Ascending aorta (tissue), 2 donors: ENCODE results near the gene SMS. TPM values are rescaled to one million over a fixed set of nuclear protein-coding genes. Genes with fewer than 3 reads are reported as not detected.

Experiments used
- DNase-seq, 2 donors: peaks; one replicate each; pipeline ENCODE4 v3.0.0-alpha.2; 2019; ENCODE audit warnings: low spot score in 2 of 2
- H3K27ac ChIP-seq, 2 donors: fragments of 200-600 bp; sonication (generic); one replicate each; pipeline ENCODE4 v1.5.1; 2016 to 2017; ENCODE audit warnings: mild to moderate bottlenecking in 1 of 2
- H3K27me3 ChIP-seq: fragments of 200-600 bp; sonication (generic); one replicate; pipeline ENCODE4 v1.5.1; 2017
- H3K36me3 ChIP-seq, 2 donors: fragments of 200-600 bp; sonication (generic); one replicate each; pipeline ENCODE4 v1.5.1; 2016
- H3K4me1 ChIP-seq, 2 donors: fragments of 200-600 bp; sonication (generic); one replicate each; pipeline ENCODE4 v1.5.1; 2016 to 2017; ENCODE audit warnings: mild to moderate bottlenecking in 1 of 2
- H3K4me3 ChIP-seq, 2 donors: fragments of 200-600 bp; sonication (generic); one replicate each; pipeline ENCODE4 v1.5.1; 2016 to 2017; ENCODE audit warnings: mild to moderate bottlenecking in 1 of 2
- H3K9me3 ChIP-seq, 2 donors: fragments of 200-600 bp; sonication (generic); one replicate each; pipeline ENCODE4 v1.5.1; 2016
- CTCF ChIP-seq, 3 experiments: fragments of 200-600 bp in 2 of 3; fragments of 450-650 bp in 1 of 3; sonication (generic) in 2 of 3; IDR thresholded peaks; one replicate each; pipeline ENCODE4 v1.5.1; 2016 to 2019; ENCODE audit warnings: antibody characterized with exemption in 3 of 3, mild to moderate bottlenecking in 1 of 3, moderate library complexity in 1 of 3
- intact Hi-C: fragments of 100-400 bp; cut with DNase I; formaldehyde crosslinking; loops from one replicate; pipeline ENCODE4 v1.15.1; 2023
- total RNA-seq: library from RNA; depleted of rRNA; stranded (reverse); fragments of >200 nt; gene quantifications from one replicate; pipeline ENCODE4 v1.1.0, GENCODE V29; 2016

SMS gene
- total RNA-seq, 1 donor from 2014 or later: 35.1 TPM

GRCh38 chrX:21973321-21974010 lies 33.0 kb downstream of the SMS start:
- Histone ChIP-seq H3K27me3 (no peaks in the 10 kb centered on the region), H3K27ac (peak overlapping the region; percentile 41 to 47), H3K4me1 (no peaks in the 10 kb centered on the region), H3K36me3 (peaks cover 2 to 16% of the 10 kb centered on the region in 2 donors), H3K4me3 (no peak overlapping the region), H3K9me3 (no peaks in the 10 kb centered on the region)
- TF ChIP-seq CTCF (IDR thresholded peaks at IDR 0.05): no peak
- intact Hi-C loops: no loop called here
- DNase-seq: no peak

GRCh38 chrX:21974011-21974385 lies 33.5 kb downstream of the SMS start:
- Histone ChIP-seq H3K27me3 (no peaks in the 10 kb centered on the region), H3K9me3 (no peaks in the 10 kb centered on the region), H3K4me1 (no peaks in the 10 kb centered on the region), H3K36me3 (peaks cover 2 to 17% of the 10 kb centered on the region in 2 donors), H3K4me3 (no peak overlapping the region), H3K27ac (no peak overlapping the region)
- no peak for DNase-seq
- intact Hi-C loops: no loop called here
- no peak for TF ChIP-seq CTCF (IDR thresholded peaks at IDR 0.05)

- Histone ChIP-seq H3K4me1 (no peaks in the 10 kb centered on the region), H3K36me3 (peaks cover 0 to 20% of the 10 kb centered on the region in 2 donors), H3K27me3 (no peaks in the 10 kb centered on the region), H3K27ac (peak overlapping the region in 1 of 2 donors; percentile 39), H3K4me3 (no peak overlapping the region), H3K9me3 (no peaks in the 10 kb centered on the region)
- TF ChIP-seq CTCF (IDR thresholded peaks at IDR 0.05): no peak
- intact Hi-C loops: loop anchor here (1.0 to 5.0 kb wide), 2 partner anchors 33 to 136 kb away; partner anchors contain the start of genes MBTPS2 and SMS
- DNase-seq: no peak
Observed at GRCh38 chrX:21975242-21975641, 34.7 kb downstream of the SMS start.

- intact Hi-C loops: loop anchor here (1.0 to 5.0 kb wide), 2 partner anchors 34 to 137 kb away; partner anchors contain the start of genes MBTPS2 and SMS
- Histone ChIP-seq H3K27ac (peak overlapping the region in 1 of 2 donors; percentile 39), H3K4me1 (no peaks in the 10 kb centered on the region), H3K36me3 (peaks cover 0 to 20% of the 10 kb centered on the region in 2 donors), H3K9me3 (no peaks in the 10 kb centered on the region), H3K27me3 (no peaks in the 10 kb centered on the region), H3K4me3 (no peak overlapping the region)
- TF ChIP-seq CTCF (IDR thresholded peaks at IDR 0.05): peak; percentile 16 to 46 (median 21)
- DNase-seq: no peak
Observed at GRCh38 chrX:21975812-21976211, 35.3 kb downstream of the SMS start.

GRCh38 chrX:21978346-21978745 lies 37.8 kb downstream of the SMS start:
- TF ChIP-seq CTCF (IDR thresholded peaks at IDR 0.05): no peak
- no peak overlapping the region for H3K4me3 ChIP-seq
- no peaks in the 10 kb centered on the region for H3K9me3 ChIP-seq
- H3K27me3 ChIP-seq: no peaks in the 10 kb centered on the region
- DNase-seq: no peak
- no peaks in the 10 kb centered on the region for H3K4me1 ChIP-seq
- peaks cover 0 to 20% of the 10 kb centered on the region in 2 donors for H3K36me3 ChIP-seq
- no peak overlapping the region for H3K27ac ChIP-seq
- intact Hi-C loops: loop anchor here (5.0 kb wide), 1 partner anchor 36 kb away; the partner anchor contains the start of gene SMS
